ENCODE data around the gene FAAH2.
"Not testable (repeated sequence)": the region's sequence is repeated elsewhere in the genome, so short reads cannot be mapped to it uniquely, and the experiment has no call there.

The FAAH2 gene, protein sequence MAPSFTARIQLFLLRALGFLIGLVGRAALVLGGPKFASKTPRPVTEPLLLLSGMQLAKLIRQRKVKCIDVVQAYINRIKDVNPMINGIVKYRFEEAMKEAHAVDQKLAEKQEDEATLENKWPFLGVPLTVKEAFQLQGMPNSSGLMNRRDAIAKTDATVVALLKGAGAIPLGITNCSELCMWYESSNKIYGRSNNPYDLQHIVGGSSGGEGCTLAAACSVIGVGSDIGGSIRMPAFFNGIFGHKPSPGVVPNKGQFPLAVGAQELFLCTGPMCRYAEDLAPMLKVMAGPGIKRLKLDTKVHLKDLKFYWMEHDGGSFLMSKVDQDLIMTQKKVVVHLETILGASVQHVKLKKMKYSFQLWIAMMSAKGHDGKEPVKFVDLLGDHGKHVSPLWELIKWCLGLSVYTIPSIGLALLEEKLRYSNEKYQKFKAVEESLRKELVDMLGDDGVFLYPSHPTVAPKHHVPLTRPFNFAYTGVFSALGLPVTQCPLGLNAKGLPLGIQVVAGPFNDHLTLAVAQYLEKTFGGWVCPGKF

DNA sequence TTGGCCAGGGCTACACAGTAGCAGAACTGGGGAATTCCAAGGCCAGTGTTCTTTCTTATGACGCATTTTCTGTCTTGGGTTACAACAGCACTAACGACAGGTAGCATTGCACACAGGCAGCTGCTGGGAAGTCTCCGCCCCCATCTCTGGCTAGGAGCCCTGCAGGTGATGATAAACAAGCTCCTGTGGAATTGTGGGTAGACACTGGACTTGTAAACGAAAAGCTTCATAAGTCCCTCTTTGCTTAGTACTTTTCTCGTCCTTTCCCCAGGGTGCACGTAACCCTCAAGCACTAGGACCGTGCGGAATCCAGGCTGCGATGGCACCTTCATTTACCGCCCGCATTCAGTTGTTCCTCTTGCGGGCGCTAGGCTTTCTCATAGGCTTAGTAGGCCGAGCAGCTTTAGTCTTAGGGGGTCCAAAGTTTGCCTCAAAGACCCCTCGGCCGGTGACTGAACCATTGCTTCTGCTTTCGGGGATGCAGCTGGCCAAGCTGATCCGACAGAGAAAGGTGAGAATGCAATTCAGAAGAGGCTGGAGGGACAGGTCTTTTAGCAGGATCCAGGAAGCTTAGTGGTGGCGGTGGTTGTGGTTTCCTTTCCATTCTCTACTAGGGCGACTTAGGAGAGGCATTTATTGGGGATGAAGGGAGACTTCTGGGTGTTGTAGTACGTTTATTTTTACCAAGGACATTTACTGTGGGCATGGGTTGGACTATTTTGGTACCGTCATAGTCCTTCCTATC, at the start of gene FAAH2:
TSS of gene FAAH2 (plus strand) at position 200 of the 745 bp plus-strand sequence. CDS start at position 320, 120 bp downstream.
- DNase-seq: peak; percentile 47

DNA sequence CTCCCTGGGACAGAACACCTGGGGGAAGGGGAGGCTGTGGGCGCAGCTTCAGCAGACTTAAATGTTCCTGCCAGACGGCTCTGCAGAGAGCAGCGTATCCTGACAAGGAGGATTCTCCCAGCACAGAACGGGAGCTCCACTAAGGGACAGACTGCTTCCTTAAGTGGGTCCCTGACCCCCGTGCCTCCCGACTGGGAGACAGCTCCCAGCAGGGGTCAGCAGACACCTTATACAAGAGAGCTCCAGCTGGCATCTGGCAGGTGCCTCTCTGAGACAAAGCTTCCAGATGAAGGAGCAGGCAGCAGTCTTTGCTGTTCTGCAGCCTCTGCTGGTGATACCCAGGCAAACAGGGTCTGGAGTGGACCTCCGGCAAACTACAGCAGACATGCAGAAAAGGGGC, 44.5 kb upstream of the FAAH2 start:
- DNase-seq: no peak

DNA sequence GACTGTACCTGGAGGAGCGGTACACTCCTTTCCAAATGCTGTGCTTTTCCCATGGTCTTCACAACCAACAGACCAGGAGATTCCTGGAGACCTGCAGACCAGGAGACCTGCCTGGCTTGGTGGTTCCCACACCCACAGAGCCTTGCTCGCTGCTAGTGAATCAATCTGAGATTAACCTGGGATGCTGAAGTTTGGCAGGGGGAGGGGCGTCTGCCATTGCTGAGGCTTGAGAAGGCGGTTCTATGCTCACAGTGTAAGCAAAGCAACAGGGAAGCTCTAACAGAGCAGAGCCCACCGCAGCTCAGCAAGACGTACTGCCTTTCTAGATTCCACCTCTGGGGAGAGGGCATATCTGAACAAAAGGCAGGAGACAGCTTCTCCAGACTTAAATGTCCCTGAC, 34.5 kb upstream of the FAAH2 start:
- no peak for DNase-seq

DNA sequence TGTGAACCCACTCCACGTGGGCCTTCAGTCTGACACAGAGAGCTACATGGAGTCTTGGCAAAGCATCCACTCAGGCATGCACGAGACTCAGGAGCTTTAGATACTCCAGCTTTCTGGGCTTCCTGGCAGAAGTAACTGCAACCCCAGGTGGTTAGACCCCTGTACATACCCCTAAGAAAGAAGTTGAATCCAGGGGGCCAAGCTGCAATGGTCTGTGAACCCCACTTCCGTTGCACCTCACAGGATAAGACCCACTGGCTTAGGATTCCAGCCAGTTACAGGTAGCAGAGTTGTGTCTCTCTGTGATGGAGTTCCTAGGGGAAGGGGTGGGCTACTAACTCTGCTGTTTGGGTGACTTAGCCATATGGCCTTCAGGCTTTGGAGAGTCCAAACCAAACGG, 21.4 kb upstream of the FAAH2 start:
- no peak for DNase-seq

DNA sequence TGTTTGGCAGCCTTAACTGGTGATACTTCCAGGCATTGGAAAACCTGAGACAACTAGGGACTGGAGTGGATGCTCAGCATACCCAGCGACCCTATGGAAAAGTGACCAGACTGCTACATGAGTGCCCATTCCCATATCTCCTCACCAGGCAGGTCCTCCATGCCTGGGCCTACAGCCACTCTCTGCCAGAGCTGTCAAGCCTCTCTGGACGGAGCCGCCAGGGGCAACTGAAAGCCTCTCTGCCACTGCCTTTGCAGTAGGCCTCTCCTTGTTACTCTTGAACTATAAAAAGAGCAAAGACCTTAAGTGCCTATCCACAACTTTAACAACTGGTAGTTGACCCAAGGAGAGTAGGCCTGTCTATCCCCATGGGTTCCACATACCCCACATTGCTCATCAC, 20.2 kb upstream of the FAAH2 start:
- no peak for DNase-seq

DNA sequence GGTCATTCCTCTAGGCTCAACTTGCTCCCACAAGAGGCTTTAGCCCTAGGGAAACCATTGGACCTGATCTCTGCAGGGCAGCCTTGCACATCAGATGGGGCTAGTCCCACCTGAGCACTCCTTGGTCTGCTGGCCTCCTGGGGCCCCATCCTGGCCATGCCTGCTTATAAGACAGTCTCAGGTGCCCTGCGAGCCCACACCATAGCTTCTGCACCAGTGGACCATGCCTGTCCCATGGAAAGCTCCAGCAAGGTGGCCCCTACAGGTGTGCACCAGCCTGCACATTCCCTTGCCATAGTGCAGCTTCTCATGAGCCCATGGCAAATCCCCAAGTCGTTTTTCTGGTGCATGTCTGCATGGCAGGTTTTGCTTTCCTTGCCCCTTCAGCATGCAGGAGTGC, 19.6 kb upstream of the FAAH2 start:
- no peak for DNase-seq

DNA sequence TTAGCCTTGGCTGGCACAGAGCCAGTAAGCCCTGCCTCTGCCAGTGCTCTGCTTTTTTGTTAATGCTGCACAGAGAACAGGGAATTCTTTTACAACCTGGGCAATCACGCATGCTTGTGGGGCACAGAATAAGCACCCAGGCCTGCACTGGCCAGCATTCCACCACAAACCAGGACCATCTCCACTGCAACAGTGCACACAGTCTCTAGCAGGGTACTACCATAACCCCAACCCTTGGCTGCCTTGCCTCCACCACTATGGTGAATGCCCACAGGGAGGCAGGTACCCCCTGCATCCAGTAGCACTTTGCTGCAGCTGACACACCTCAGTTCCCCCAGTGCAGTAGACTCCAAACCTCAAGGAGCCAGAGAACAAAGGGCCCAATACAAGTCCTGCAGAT, 19.2 kb upstream of the FAAH2 start:
- DNase-seq: no peak

DNA sequence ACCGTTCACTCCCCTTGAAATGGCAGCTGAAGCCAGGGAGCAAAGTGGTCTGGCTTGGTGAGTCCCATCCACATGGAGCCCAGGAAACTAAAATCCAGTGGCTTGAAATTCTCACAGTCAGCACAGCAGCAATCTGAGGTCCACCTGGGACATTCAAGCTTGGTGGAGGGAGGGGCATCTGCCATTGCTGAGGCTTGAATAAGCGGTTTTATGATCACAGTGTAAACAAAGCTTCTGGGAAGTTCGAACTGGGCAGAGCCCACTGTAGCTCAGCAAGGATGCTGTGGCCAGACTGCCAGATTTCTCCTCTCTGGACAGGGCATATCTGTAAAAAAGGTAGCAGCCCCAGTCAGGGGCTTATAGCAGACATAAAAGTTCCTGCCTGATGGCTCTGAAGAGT, 15.5 kb upstream of the FAAH2 start:
- no peak for DNase-seq

DNA sequence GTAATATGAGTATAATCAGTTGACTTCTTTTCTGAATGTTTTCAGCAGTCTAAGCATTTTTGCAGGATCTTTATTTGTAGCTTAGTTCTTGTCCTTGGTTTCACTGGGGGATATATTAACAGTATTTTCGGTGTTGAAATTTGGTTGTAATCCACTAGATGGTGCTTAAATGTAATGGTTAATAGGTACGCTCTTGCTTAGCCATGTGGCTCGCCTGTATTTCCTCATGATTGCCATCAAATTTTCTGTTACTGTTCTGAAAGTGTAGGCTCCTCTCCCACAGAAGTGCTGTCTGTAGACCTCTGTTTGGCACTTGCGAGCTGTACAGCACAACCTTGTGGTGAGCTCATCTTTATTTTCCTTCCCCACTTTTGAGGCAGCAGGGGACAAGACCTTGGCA, 3.9 kb upstream of the FAAH2 start:
- DNase-seq: no peak

DNA sequence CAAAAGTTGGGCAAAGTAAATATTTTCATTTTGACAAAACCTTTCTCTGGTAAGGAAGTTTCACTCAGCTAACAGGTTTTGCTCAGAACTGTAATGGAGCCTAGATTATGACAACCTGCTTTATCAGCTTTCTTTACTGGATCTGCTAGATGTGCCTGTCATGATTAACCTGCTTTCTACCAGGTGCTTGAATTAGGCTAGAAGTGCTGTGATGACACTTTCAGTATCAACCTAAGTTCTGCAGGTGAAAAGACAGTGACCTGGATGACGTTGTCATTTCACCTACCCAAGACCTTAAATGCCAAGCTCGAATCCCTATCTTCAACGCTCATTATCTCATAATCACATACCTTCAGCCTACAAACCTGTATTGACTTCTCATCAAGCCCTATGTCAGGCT, 1.5 kb upstream of the FAAH2 start:
- DNase-seq: no peak

DNA sequence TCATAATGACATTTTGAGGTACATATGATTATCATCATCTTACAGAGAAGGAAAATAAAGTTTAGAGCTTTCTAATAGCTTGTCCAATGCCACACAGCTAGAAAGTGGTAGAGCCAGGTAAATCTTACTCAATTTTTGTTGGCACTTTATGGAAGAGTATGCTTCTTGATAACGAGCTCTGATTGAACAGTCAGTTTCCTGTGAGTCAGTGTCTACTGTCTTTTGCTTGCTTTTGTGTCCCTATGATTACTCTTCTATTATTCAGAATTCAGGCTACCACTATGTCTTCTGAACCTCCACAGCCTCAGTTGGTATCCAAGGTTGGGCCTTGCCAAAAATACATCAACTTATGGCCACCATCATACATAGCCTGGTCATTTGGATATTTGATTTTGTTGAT, 2.6 kb downstream of the FAAH2 start:
- no peak for DNase-seq

DNA sequence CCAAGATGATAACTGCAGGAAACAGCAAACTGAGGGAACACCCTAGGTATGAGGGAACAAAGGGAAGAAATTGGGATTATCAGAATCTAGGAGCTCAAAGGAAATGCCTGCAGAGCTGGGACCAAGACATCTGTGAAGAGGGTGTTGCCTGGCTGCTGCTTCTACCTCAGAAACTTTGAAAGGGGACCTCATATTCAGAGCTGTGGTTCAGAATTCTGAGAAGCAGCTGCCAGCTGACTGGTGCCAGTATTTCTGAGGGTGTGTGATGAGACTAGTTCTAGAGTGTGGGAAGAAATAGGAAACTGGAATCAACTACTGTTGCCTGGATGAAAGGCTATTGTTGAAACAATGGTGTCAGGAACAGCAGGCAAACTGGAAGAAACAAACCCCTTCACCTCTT, 8.5 kb downstream of the FAAH2 start:
- no peak for DNase-seq

DNA sequence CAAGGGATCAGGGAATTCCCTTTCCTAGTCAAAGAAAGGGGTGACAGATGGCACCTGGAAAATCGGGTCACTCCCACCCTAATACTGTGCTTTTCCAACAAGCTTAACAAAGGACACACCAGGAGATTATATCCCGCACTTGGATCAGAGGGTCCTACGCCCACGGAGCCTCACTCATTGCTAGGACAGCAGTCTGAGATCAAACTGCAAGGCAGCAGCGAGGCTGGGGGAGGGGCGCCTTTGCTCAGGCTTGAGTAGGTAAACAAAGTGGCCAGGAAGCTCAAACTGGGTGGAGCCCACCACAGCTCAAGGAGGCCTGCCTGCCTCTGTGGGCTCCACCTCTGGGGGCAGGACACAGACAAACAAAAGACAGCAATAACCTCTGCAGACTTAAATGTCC, 9.2 kb downstream of the FAAH2 start:
- DNase-seq: not testable (repeated sequence)

DNA sequence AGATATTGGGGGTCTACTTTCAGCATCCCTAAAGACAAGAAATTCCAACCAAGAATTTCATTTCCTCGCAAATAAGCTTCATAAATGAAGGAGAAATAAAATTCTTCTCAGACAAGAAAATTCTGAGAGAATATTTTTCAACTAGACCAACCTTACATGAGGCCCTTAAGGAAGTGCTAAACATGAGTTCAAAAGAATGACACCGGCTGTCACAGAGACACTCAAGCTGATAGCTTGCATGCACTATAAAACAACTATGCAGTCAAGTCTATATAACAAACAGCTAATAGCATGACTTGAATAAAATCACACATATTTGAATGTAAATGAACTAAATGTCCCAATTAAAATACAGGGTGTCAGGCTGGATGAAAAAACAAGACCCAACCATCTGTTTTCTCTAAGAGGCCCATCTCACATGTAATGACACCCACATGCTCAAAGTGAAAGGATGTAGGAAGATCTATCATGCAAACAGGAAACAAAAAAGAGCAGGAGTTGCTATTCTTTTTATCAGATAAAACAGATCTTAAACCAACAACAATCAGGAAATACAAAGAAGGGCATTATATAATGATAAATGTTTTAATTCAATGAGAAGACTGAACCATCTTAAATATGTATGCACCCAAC, 27.2 kb downstream of the FAAH2 start:
- no peak for DNase-seq

DNA sequence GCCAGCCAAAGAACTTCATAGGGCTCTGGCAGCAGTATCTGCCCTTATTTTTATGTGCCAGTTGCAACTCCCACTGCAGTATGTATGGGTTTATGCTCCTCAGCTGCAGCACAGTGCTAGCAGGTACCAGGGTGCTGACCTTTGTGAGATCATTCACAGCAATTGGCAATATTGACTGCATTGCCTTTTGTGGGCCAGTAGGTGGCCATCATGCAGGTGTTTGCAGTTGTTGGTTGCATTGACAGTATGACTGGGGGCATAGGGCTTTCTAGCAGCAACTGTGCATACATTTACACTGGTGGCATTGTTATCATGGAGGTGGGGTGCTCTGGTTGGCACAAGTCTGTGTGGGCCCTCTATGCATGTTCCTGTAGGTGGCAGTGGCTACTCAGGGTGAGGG, 42.5 kb downstream of the FAAH2 start:
- DNase-seq: no peak

DNA sequence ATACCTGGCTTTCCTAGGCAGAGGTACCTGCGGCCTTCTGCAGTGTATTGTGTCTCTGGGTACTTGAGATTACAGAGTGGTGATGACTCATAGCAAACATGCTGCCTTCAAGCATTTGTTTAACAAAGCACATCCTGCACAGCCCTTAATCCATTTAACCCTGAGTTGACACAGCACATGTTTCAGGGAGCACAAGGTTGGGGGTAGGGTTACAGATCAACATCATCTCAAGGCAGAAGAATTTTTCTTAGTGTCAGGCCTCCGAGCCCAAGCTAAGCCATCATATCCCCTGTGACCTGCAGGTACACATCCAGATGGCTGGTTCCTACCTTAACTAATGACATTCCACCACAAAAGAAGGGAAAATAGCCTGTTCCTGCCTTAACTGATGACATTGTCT, 49.3 kb downstream of the FAAH2 start:
- not testable (repeated sequence) for DNase-seq

DNA sequence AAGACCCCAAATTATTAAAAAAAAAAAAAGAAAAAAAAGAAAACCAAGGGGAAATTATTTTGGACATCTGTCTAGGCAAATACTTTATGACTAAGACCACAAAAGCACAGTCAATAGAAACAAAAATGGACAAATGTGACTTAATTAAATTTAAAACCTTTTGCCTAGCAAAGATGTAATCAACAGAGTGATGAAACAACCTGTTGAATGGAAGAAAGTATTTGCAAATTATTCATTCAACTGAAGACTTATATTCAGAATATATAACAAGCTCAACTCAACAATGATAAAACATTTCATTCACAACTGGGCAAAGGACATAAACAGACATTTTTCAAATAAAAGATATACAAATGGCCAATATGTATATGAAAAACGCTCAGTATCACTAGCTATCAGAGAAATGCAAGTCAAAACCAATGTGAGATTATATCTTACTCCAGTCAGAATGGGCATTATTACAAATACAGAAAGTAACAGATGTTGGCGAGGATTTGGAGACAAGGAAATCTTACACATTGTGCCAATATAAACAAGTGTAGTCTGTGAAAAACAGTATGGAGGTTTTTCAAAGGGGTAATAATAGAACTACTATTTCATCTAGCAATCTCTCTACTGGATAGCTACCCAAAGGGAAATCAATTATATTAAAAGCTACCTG, 67.1 kb downstream of the FAAH2 start:
- no peak for DNase-seq

DNA sequence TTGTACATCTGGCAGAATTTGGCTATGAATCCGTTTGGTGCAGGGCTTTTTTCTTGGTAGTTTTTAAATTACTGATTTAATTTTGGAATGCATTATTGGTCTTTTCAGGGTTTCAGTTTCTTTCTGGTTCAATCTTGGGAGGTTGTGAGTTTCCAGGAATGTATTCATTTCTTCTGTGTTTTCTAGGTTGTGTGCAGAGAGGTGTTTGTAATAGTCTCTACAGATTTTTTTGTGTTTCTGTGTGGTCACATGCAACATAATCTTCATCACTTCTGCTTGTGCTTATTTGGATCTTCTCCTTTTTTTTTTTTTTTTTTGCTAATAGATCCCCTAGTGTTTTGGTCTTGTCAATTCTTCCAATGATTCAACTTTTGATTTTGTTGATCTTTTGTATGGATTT, 77.6 kb downstream of the FAAH2 start:
- DNase-seq: no peak

DNA sequence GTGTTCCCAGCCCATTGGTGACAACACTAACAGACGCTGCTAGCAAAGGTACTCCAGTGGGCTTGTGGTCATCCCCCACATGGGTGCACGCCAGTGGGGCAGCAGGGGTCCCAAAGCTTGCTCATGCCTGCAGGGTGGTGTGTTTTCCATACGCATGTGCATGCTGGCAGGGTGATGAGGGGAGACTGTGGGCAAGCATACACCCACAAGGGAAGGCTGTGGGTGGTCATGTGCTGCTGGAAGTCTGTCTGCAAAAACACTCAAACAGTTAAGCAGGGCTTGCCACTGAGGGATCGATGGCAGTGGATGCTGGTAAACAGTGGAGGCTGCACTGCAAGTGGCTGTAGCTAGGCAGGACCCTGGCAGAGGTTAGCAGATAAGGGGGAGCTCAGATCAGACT, 79.9 kb downstream of the FAAH2 start:
- no peak for DNase-seq

DNA sequence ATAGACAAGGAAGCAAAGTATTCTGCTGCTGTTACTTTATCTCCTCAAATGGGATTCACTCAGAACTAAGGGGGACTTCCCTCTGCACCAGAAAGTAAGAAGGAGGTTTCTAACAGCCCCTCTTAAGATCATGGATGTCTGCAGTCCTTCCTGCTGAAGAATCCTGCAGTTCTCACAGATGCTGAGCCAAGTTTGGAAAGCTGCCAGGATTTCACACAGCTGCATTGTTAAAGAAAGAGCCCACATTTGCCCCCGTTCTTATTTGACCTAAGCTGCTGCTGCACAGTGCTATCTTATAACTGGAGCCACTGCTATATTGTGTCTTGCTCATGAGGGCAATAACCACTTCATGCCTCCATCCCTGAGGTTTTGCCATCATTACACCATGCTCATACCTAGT, 81.1 kb downstream of the FAAH2 start:
- DNase-seq: no peak

DNA sequence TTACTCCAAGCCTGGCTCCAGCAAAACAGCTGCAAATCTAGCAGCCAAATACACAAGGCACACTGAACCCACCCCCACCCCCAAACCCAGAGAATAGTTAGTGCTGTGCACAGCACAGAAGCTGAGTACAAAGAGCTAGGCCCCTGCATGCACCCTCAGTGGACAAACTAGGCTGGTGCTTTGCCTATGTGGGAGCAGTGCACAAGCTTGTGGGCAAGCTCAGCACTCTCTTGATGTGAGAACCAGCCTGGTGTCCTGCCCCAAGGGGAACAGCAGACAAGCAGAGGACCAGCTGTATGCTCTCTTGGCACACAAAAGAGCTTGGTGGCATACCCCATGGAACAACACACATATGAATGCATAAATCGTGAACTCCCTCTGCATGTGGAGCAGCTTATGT, 81.7 kb downstream of the FAAH2 start:
- DNase-seq: no peak

DNA sequence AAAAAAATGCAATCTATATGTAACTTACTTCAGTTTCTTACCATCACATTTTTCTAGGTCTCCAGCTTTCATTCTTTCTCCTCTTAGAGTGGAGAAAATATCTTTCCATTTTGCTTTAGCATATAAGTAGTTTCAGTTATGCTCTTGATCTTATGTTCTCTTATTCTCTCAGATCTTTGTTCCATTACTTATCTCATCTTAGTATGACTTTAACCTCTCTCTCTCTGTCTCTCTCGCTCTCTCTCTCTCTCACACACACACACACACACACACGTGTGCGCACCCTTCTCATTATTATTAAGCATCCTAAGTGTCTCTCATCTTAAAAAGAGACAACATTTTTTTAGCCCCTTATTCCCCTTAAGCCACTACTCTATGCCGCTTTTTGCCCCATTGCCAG, 92.8 kb downstream of the FAAH2 start:
- no peak for DNase-seq
